CD4-positive, alpha-beta memory T cell (primary cell): ENCODE results near the gene UBP1. TPM values are rescaled to one million over a fixed set of nuclear protein-coding genes. Genes with fewer than 3 reads are reported as not detected.
"Not testable (repeated sequence)": the region's sequence is repeated elsewhere in the genome, so short reads cannot be mapped to it uniquely, and the experiment has no call there.

ENCODE experiments used
- CTCF ChIA-PET: fragments of 350-600 bp; sonication (Branson Sonifier 250); formaldehyde crosslinking; loops from one replicate; lab custom pipeline; 2021; ENCODE audit warnings: inconsistent platforms; ENCODE audit not compliant: partially characterized antibody; lab: Charles Lee
- POLR2A ChIA-PET: fragments of 350-600 bp; sonication (Branson Sonifier 250); formaldehyde crosslinking; loops from one replicate; lab custom pipeline; 2021; ENCODE audit not compliant: partially characterized antibody; lab: Charles Lee
- DNase-seq, 5 donors: peaks; one replicate each; pipeline versions ENCODE4 v3.0.0 to v3.0.0-alpha.2; 2020 to 2022; ENCODE audit warnings: mixed read lengths in 1 of 5
- H3K27ac ChIP-seq: one replicate; pipeline ENCODE4 v1.7.0; 2013; ENCODE audit warnings: low read depth, low read length
- H3K27me3 ChIP-seq: 2 replicates; pipeline ENCODE4 v1.7.0; 2013; ENCODE audit warnings: mild to moderate bottlenecking, low read length, moderate library complexity; ENCODE audit not compliant: insufficient read depth
- H3K36me3 ChIP-seq: 2 replicates; pipeline ENCODE4 v1.7.0; 2013; ENCODE audit warnings: mild to moderate bottlenecking, low read length, moderate library complexity; ENCODE audit not compliant: insufficient read depth
- H3K4me1 ChIP-seq: 2 replicates; pipeline ENCODE4 v1.7.0; 2013; ENCODE audit warnings: mild to moderate bottlenecking, low read length, moderate library complexity; ENCODE audit not compliant: insufficient read depth
- H3K4me3 ChIP-seq, 2 donors: one replicate each; pipeline ENCODE4 v1.7.0; 2013; ENCODE audit warnings: low read length in 2 of 2, mild to moderate bottlenecking in 1 of 2
- H3K9me3 ChIP-seq, 2 donors: one replicate each; pipeline ENCODE4 v1.7.0; 2013; ENCODE audit warnings: low read length in 2 of 2, control low read depth in 1 of 2; ENCODE audit not compliant: control insufficient read depth in 1 of 2
- H3K27ac Mint-ChIP-seq, 7 donors: one replicate each; pipeline ENCODE4 v1.8.0; 2020 to 2021; ENCODE audit warnings: mixed read lengths in 7 of 7, mild to moderate bottlenecking in 6 of 7, inconsistent platforms in 3 of 7, moderate library complexity in 3 of 7
- H3K27me3 Mint-ChIP-seq, 2 donors: one replicate each; pipeline ENCODE4 v1.8.0; 2020 to 2021; ENCODE audit warnings: mixed read lengths in 2 of 2
- H3K36me3 Mint-ChIP-seq, 2 donors: one replicate each; pipeline ENCODE4 v1.8.0; 2020 to 2021; ENCODE audit warnings: mixed read lengths in 2 of 2, inconsistent platforms in 1 of 2, mild to moderate bottlenecking in 1 of 2
- H3K4me1 Mint-ChIP-seq, 4 donors: one replicate each; pipeline ENCODE4 v1.8.0; 2020 to 2021; ENCODE audit warnings: mixed read lengths in 4 of 4, mild to moderate bottlenecking in 1 of 4
- H3K4me3 Mint-ChIP-seq, 8 donors: one replicate each; pipeline ENCODE4 v1.8.0; 2020 to 2021; ENCODE audit warnings: mixed read lengths in 8 of 8, mild to moderate bottlenecking in 7 of 8, moderate library complexity in 6 of 8, inconsistent platforms in 3 of 8
- H3K9me3 Mint-ChIP-seq, 8 donors: one replicate each; pipeline ENCODE4 v1.8.0; 2020 to 2021; ENCODE audit warnings: mixed read lengths in 8 of 8, mild to moderate bottlenecking in 5 of 8, inconsistent platforms in 3 of 8, moderate library complexity in 1 of 8
- intact Hi-C: fragments of 100-400 bp; cut with micrococcal nuclease; formaldehyde crosslinking; loops from one replicate; pipeline ENCODE4 v1.15.1; 2023
- polyA plus RNA-seq, 2 donors: library from polyadenylated mRNA; unstranded; fragments of 300-500 nt; fragmentation: Illumina TruSeq; gene quantifications; one replicate each; pipeline ENCODE4 v1.2.3, GENCODE V29; 2021
- total RNA-seq, 2 experiments: library from RNA; stranded (reverse); gene quantifications; one replicate each; pipeline ENCODE4 v1.2.3, GENCODE V29; 2021

UBP1 gene
- total and polyA plus RNA-seq, 4 experiments from 2014 or later: 7.0 to 94.1 (median 53.2) TPM

DNA sequence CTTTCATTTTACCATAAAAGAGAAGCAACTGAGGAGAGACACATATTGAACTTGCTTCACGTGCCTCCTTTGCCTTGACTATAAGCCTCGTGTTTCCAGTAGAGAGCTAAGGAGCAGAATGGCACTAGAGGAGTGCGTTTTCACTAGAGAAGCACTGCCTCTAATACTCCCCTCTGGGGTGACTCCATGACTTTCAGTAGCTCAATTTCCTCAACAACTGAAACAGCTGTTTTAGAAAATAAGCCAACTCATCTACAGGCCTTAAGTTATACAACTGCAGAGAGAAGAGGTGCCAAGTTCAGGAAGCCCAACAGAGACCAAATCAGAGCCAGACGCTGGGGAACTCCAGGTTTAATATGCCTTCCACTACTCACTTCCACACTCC is 1.9 kb downstream of the UBP1 start:
- Histone ChIP-seq H3K27me3 (no peaks in the 10 kb centered on the region), H3K9me3 (no peaks in the 10 kb centered on the region), H3K36me3 (no peaks in the 10 kb centered on the region), H3K27ac (peak overlapping the region; percentile 91), H3K4me1 (peaks cover 62% of the 10 kb centered on the region), H3K4me3 (peak overlapping the region; percentile 64 to 97)
- peak overlapping the region; percentile 83 to 96 (median 88) for H3K4me3 Mint-ChIP-seq
- H3K36me3 Mint-ChIP-seq: peaks cover 0 to 13% of the 10 kb centered on the region in 2 donors
- H3K4me1 Mint-ChIP-seq: peaks cover 41 to 74% (median 63%) of the 10 kb centered on the region in 4 donors
- no peaks in the 10 kb centered on the region for H3K9me3 Mint-ChIP-seq
- ChIA-PET POLR2A (interaction anchor here (1.0 to 3.5 kb wide), 3 partner anchors 8 to 279 kb away, joined by 3 to 15 read pairs (median 5); partner anchors contain the start of gene CLASP2), CTCF (interaction anchor here (0.7 to 1.8 kb wide), 2 partner anchors 9 to 324 kb away, joined by 3 read pairs; no protein-coding TSS in a partner anchor)
- intact Hi-C loops: no loop called here
- H3K27ac Mint-ChIP-seq: peak overlapping the region; percentile 85 to 95 (median 93)
- no peaks in the 10 kb centered on the region for H3K27me3 Mint-ChIP-seq
- DNase-seq: peak in 2 of 5 donors; percentile 21 to 45

DNA sequence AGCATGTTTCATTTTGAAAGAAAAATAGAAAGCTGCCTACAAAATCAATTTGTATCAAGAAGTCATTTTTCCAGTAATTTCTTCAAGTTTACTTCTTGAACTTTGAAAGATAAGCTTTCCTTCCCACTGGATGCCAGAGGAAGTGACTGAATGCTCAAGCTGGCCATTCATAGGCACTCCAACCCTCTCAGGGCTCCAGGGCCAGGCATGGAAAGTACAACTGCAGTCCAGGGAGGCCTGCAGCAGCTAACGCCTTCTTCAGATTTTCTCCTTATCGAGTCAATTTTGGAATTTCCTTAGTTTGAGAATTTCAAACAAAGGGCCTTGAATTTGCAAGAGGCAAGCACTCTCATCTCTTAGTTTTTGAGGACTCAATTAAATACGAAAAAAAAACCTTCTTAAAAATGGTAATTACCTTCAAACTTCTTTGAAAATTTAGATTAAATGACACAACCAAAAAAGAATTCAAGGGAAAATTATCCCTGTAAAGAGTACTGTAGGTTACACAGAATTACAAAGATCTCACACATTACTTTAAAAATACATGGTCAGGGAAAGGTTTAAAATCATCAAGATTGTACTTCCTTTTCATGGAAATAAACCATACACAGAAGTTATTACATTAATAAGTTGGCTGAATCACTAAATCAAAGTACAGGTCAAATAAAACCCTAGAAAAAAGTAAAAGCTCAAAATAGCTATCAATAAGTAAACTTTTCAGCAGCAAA is 2.5 kb downstream of the UBP1 start:
- peak overlapping the region; percentile 91 for H3K27ac ChIP-seq
- no peaks in the 10 kb centered on the region for H3K9me3 ChIP-seq
- H3K4me3 ChIP-seq: peak overlapping the region; percentile 24 to 97
- intact Hi-C loops: no loop called here
- Mint-ChIP-seq H3K27me3 (no peaks in the 10 kb centered on the region), H3K27ac (peak overlapping the region in 6 of 7 donors; percentile 47 to 95 (median 90)), H3K4me1 (peaks cover 42 to 77% (median 64%) of the 10 kb centered on the region in 4 donors), H3K4me3 (peak overlapping the region; percentile 83 to 96 (median 88)), H3K36me3 (peaks cover 0 to 13% of the 10 kb centered on the region in 2 donors), H3K9me3 (no peaks in the 10 kb centered on the region)
- no peaks in the 10 kb centered on the region for H3K27me3 ChIP-seq
- no peak for DNase-seq
- POLR2A ChIA-PET: interaction anchor here (1.3 to 3.5 kb wide), 2 partner anchors 8 to 280 kb away, joined by 5 to 15 read pairs; partner anchors contain the start of gene CLASP2
- CTCF ChIA-PET: interaction anchor here (1.8 kb wide), 1 partner anchor 8 kb away, joined by 3 read pairs; no protein-coding TSS in a partner anchor
- peaks cover 66% of the 10 kb centered on the region for H3K4me1 ChIP-seq
- H3K36me3 ChIP-seq: no peaks in the 10 kb centered on the region

DNA sequence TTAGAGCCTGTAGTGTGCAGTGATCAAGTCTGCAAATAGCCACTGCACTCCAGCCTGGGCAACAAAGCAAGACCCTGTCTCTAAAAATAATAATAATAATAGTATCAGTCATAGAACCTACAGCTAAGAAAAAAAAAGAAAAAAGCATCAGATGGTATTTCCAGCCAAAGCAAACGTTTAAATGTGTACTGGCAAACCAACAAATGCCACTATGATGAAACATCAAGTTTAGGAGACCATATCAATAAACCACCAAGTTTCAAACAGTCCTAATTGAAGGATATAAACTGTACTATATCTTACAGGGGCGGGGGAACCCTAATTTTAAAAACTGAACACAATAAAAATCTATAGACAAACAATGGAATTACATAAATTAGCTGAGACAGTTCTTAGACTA is 6.4 kb downstream of the UBP1 start:
- Mint-ChIP-seq H3K27ac (peak overlapping the region in 1 of 7 donors; percentile 58), H3K4me1 (peaks cover 64 to 91% (median 77%) of the 10 kb centered on the region in 4 donors), H3K9me3 (no peaks in the 10 kb centered on the region), H3K27me3 (no peaks in the 10 kb centered on the region), H3K36me3 (peaks cover 0 to 9% of the 10 kb centered on the region in 2 donors), H3K4me3 (peak overlapping the region in 4 of 8 donors; percentile 3 to 61 (median 30))
- no peaks in the 10 kb centered on the region for H3K36me3 ChIP-seq
- ChIA-PET CTCF (interaction anchor here (0.9 kb wide), 1 partner anchor 61 kb away, joined by 3 read pairs; no protein-coding TSS in a partner anchor), POLR2A (no interaction called here)
- DNase-seq: no peak
- H3K27ac ChIP-seq: no peak overlapping the region
- H3K4me3 ChIP-seq: no peak overlapping the region
- intact Hi-C loops: no loop called here
- no peaks in the 10 kb centered on the region for H3K9me3 ChIP-seq
- H3K4me1 ChIP-seq: peaks cover 90% of the 10 kb centered on the region
- H3K27me3 ChIP-seq: no peaks in the 10 kb centered on the region

DNA sequence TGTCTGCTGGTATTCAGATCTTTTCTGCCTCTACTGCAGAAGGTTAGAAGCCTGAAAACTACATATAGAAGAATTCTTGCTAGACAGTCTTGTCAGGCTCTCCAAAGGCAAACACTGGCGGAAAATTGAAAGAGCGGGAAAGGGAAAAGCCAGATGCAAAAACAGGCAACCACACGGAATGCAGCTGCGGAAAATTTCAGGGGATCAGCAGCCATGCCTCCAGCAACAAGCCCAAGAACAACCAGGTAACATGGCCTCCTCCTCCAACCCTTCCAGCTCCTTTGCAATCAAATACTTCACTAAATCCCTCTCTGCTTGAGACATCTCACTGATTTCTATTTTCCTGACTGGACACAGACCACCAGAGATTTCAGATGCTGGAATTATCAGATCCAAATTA is 9.6 kb downstream of the UBP1 start:
- Mint-ChIP-seq H3K4me1 (peaks cover 48 to 86% (median 71%) of the 10 kb centered on the region in 4 donors), H3K27me3 (no peaks in the 10 kb centered on the region), H3K9me3 (no peaks in the 10 kb centered on the region), H3K36me3 (peaks cover 0 to 9% of the 10 kb centered on the region in 2 donors), H3K4me3 (peak overlapping the region in 4 of 8 donors; percentile 6 to 59 (median 30)), H3K27ac (peak overlapping the region in 6 of 7 donors; percentile 10 to 70 (median 48))
- intact Hi-C loops: no loop called here
- H3K27ac ChIP-seq: no peak overlapping the region
- H3K27me3 ChIP-seq: no peaks in the 10 kb centered on the region
- H3K4me1 ChIP-seq: peaks cover 74% of the 10 kb centered on the region
- ChIA-PET CTCF (no interaction called here), POLR2A (interaction anchor here (1.6 kb wide), 1 partner anchor 9 kb away, joined by 15 read pairs; the partner anchor contains the start of gene UBP1)
- peaks cover under 1% of the 10 kb centered on the region for H3K36me3 ChIP-seq
- DNase-seq: no peak
- no peak overlapping the region for H3K4me3 ChIP-seq
- H3K9me3 ChIP-seq: no peaks in the 10 kb centered on the region

DNA sequence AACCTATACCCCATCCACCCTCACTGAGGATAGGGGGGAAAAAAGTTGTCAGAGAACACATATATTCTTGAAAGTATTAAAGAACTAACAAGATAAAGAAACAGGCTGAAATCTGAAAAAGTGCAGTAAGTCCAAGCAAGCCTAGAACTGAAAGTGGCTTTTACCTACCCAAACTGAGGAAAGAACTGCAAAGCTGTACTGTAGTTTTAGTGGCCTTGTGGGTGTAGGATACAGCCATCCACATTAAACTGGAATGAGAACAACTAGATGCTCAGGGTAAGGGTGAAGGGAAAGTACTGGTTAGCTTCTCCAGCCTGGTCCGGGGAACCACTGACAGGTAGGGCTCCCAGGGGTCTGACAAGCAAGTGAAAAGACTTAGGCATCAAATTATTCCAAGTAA is 10.1 kb downstream of the UBP1 start:
- Mint-ChIP-seq H3K36me3 (peaks cover 3 to 13% of the 10 kb centered on the region in 2 donors), H3K27me3 (no peaks in the 10 kb centered on the region), H3K9me3 (no peaks in the 10 kb centered on the region), H3K4me3 (peak overlapping the region in 4 of 8 donors; percentile 8 to 61 (median 40)), H3K27ac (peak overlapping the region; percentile 15 to 77 (median 57)), H3K4me1 (peaks cover 48 to 81% (median 66%) of the 10 kb centered on the region in 4 donors)
- H3K4me3 ChIP-seq: no peak overlapping the region
- H3K4me1 ChIP-seq: peaks cover 69% of the 10 kb centered on the region
- no peaks in the 10 kb centered on the region for H3K9me3 ChIP-seq
- intact Hi-C loops: no loop called here
- peaks cover 4% of the 10 kb centered on the region for H3K36me3 ChIP-seq
- H3K27ac ChIP-seq: no peak overlapping the region
- H3K27me3 ChIP-seq: no peaks in the 10 kb centered on the region
- ChIA-PET CTCF (interaction anchor here (1.5 kb wide), 1 partner anchor 8 kb away, joined by 3 read pairs; no protein-coding TSS in a partner anchor), POLR2A (interaction anchor here (1.6 kb wide), 1 partner anchor 9 kb away, joined by 15 read pairs; the partner anchor contains the start of gene UBP1)
- no peak for DNase-seq

DNA sequence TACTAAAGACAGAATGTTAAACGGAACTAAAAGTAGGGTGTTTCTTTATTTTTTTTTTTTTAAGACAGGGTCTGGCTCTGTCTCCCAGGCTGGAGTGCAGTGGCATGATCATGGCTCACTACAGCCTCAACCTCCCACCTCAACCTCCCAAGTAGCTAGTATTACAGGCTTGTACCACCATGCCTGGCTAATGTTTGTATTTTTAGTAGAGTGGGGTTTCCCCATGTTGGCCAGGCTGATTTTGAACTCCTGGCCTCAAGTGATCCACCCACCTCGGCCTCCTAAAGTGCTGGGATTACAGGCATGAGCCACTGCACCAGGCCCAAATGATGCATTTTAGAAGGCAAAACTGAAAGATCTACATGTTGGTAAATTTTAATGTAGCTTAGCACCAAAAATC is 10.9 kb downstream of the UBP1 start:
- not testable (repeated sequence) for H3K27ac ChIP-seq

More for the DNA sequence above, 10.9 kb downstream of the UBP1 start:
- Mint-ChIP-seq H3K36me3 (peaks cover 7 to 19% of the 10 kb centered on the region in 2 donors), H3K27ac (peak overlapping the region in 5 of 7 donors; percentile 2 to 62 (median 35)), H3K4me1 (peaks cover 50 to 77% (median 65%) of the 10 kb centered on the region in 4 donors), H3K4me3 (peak overlapping the region in 1 of 8 donors; percentile 48)
- H3K27me3 Mint-ChIP-seq, H3K9me3 ChIP-seq, H3K36me3 ChIP-seq, H3K4me3 ChIP-seq, H3K27me3 ChIP-seq, H3K9me3 Mint-ChIP-seq, intact Hi-C loops, DNase-seq: not testable (repeated sequence)
- CTCF ChIA-PET: interaction anchor here (1.3 to 1.5 kb wide), 2 partner anchors 9 to 298 kb away, joined by 3 read pairs; no protein-coding TSS in a partner anchor
- POLR2A ChIA-PET: interaction anchor here (1.6 kb wide), 1 partner anchor 10 kb away, joined by 15 read pairs; the partner anchor contains the start of gene UBP1
- H3K4me1 ChIP-seq: peaks cover 68% of the 10 kb centered on the region
